IMR-90 (cell line): ENCODE data around the gene HAUS3.
A peak's percentile ranks its signal among the peaks of the same experiment; 100 is the strongest.

Experiments
- BHLHE40 ChIP-seq: fragments of 150-350 bp; IDR thresholded peaks from 2 replicates; pipeline ENCODE4 v1.6.1; 2016; ENCODE audit warnings: mild to moderate bottlenecking, low read depth, low read length
- CTCF ChIP-seq: conservative IDR thresholded peaks from 2 replicates; pipeline ENCODE4 v1.5.1; 2012; ENCODE audit warnings: mild to moderate bottlenecking, low read depth, low read length, improper control_type of control experiment
- MAFK ChIP-seq: IDR thresholded peaks from 2 replicates; pipeline ENCODE4 v1.6.1; 2012; ENCODE audit warnings: low read depth, low read length, improper control_type of control experiment
- POLR2A ChIP-seq: IDR thresholded peaks from 2 replicates; pipeline ENCODE4 v1.6.1; 2012; ENCODE audit warnings: mild to moderate bottlenecking, low read depth, low read length

GRCh38 chr4:2261853-2262144 is 19.9 kb upstream of the HAUS3 start, which contains the start of gene MXD4:
- no peak for TF ChIP-seq CTCF
- TF ChIP-seq POLR2A: peak; percentile 51
- no peak for TF ChIP-seq BHLHE40
- no peak for TF ChIP-seq MAFK
